Nephron (organoid): Measurements from ENCODE around the gene ZMIZ1.

Source experiments
- H3K27ac Mint-ChIP-seq, 3 experiments: 2 replicates each; pipeline ENCODE4 v1.8.0; 2020; ENCODE audit warnings: mixed read lengths in 3 of 3, mild to moderate bottlenecking in 2 of 3, moderate library complexity in 1 of 3
- H3K27me3 Mint-ChIP-seq: 2 replicates; pipeline ENCODE4 v1.8.0; 2021; ENCODE audit warnings: low read depth, mild to moderate bottlenecking, moderate library complexity, mixed read lengths
- H3K36me3 Mint-ChIP-seq: 2 replicates; pipeline ENCODE4 v1.8.0; 2020; ENCODE audit warnings: low read depth, mixed read lengths
- H3K4me1 Mint-ChIP-seq: 2 replicates; pipeline ENCODE4 v1.8.0; 2020; ENCODE audit warnings: mixed read lengths
- H3K4me3 Mint-ChIP-seq, 3 experiments: 2 replicates each; pipeline ENCODE4 v1.8.0; 2020; ENCODE audit warnings: mild to moderate bottlenecking in 3 of 3, mixed read lengths in 3 of 3, moderate library complexity in 2 of 3
- H3K9me3 Mint-ChIP-seq: 2 replicates; pipeline ENCODE4 v1.8.0; 2020; ENCODE audit warnings: mixed read lengths
- TF ChIP-seq, protein P1 (sequence below), 3 experiments: fragments of 200-600 bp; sonication (generic); IDR thresholded peaks; one replicate each; pipeline ENCODE4 v1.5.0; 2021; ENCODE audit warnings: antibody characterized with exemption in 3 of 3; ENCODE audit not compliant: unreplicated experiment in 3 of 3

The ZMIZ1 gene

DNA sequence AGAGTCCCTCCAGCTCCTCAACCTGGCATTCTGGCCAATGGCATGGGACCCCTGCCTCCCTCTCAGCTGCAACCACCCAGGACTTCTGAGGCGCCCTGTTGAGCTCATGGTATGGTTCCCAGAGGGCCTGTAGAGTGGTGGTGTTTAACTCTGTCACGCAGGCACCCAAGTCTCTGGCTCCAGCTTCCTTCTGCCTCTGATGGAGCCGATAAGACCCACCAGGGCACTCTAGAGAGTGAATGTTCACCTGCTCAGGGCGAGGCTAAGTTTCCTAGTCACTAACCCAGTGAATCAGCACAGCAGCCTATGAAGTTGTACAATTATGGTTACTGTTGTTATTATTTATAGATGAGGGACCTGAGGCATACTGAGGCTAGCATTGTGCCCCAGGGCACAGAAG is 120.4 kb downstream of the ZMIZ1 start:
- Mint-ChIP-seq H3K27ac (peak overlapping the region; percentile 61 to 88 (median 84)), H3K4me1 (peaks cover 82% of the 10 kb centered on the region), H3K36me3 (peaks cover 14% of the 10 kb centered on the region), H3K9me3 (no peaks in the 10 kb centered on the region), H3K4me3 (no peak overlapping the region), H3K27me3 (no peaks in the 10 kb centered on the region)
- TF ChIP-seq, protein P1, sequence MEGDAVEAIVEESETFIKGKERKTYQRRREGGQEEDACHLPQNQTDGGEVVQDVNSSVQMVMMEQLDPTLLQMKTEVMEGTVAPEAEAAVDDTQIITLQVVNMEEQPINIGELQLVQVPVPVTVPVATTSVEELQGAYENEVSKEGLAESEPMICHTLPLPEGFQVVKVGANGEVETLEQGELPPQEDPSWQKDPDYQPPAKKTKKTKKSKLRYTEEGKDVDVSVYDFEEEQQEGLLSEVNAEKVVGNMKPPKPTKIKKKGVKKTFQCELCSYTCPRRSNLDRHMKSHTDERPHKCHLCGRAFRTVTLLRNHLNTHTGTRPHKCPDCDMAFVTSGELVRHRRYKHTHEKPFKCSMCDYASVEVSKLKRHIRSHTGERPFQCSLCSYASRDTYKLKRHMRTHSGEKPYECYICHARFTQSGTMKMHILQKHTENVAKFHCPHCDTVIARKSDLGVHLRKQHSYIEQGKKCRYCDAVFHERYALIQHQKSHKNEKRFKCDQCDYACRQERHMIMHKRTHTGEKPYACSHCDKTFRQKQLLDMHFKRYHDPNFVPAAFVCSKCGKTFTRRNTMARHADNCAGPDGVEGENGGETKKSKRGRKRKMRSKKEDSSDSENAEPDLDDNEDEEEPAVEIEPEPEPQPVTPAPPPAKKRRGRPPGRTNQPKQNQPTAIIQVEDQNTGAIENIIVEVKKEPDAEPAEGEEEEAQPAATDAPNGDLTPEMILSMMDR (IDR thresholded peaks at IDR 0.05; ENCODE audit: unreplicated experiment in 3 of 3), result no peak

DNA sequence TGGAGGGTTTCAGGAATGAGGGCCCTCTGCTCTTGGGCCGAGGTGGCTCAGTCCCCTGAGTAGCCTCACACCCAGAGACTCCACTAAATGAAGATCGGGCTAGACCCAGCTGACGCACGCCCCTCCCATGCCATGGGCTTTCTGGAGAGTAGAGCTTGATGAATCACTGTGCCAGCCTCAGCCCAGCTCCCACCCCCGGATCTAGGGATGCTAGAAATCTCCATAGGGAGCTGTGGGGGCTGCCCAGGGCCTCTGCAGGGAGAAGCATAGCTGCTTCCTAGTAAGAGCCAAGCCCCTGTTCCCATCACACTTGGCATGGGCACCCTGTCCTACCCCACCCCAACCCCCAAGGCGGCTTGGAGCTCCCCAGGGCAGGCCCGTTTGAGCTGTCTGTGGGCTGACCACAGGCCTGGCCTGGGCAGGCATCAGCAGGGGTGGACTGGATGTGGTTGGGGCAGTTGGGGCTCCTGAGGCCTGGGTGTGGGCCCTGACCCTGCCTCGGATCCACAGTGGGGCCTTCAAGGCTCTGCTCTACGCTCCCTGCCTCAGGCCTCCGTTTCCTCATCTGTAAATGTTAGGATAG is 121.2 kb downstream of the ZMIZ1 start:
- Mint-ChIP-seq H3K27me3 (no peaks in the 10 kb centered on the region), H3K4me1 (peaks cover 83% of the 10 kb centered on the region), H3K4me3 (no peak overlapping the region), H3K27ac (no peak overlapping the region), H3K9me3 (no peaks in the 10 kb centered on the region), H3K36me3 (peaks cover 14% of the 10 kb centered on the region)
- TF ChIP-seq, protein P1 (IDR thresholded peaks at IDR 0.05; ENCODE audit: unreplicated experiment in 3 of 3), result no peak

DNA sequence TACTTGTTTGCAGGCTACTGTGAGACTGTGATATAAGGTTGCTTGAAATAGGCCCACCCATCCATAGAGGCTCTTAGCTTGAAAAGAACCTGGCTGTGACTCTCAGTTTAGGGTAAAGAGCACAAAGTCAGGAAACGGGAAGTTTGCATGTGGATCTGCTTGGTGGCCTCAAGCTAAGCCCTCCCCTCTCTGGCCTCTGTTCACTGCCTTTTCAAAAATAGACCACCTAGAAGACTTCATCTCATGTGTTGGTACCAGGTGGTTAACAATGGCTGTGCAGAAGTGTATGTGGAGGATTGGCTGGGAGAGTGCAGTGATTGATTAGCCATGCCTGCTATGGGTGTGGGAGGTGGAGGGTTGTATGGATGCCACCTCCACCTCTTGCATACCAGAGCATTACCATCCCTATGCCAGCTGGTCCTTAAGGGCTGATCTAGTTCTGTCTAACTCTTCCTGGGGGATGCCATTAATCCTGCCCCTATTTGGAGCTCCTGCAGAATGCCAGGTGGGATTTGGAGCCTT is 122.0 kb downstream of the ZMIZ1 start:
- peaks cover 83% of the 10 kb centered on the region for H3K4me1 Mint-ChIP-seq
- no peak overlapping the region for H3K4me3 Mint-ChIP-seq
- TF ChIP-seq, protein P1 (IDR thresholded peaks at IDR 0.05; ENCODE audit: unreplicated experiment in 3 of 3), result no peak
- H3K27me3 Mint-ChIP-seq, result no peaks in the 10 kb centered on the region
- H3K36me3 Mint-ChIP-seq, result peaks cover 17% of the 10 kb centered on the region
- H3K27ac Mint-ChIP-seq, result peak overlapping the region in 1 of 3 experiments; percentile 52
- H3K9me3 Mint-ChIP-seq, result no peaks in the 10 kb centered on the region

DNA sequence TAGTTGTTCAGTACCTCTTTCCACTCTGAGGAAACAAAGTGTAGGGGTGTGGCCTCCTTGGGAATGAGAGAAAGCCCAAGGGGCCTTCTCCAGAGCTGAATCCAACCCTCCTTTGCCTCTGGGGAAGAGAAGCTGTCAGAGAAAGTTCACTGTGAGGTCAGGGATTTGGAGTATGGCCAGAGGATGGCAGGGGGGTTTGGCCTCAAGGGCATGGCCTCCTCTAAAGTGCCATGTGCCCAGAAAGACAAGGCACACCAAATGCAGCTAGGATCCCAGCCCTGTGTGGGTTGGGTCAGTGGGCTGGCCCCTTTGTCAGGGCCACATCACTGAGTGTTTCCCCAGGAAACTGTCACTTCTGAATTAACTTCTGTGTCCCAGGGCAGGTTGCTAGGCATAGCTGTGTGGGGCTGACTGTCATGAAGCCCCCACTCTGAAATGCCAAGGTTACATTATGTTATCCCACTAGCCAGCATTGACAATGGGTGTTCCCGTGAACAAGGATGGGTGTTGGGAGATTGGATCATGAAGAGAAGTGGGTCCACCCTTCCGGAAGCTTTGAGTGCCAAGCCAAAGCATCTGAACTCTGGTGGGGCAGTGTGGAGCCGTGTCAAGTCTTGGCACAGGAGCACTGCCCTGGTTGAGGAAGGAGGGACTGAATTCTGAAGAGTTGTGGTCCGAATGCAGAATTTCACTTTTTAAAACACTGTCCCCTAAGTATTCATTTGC is 123.3 kb downstream of the ZMIZ1 start:
- H3K27ac Mint-ChIP-seq, result peak overlapping the region in 2 of 3 experiments; percentile 23
- H3K36me3 Mint-ChIP-seq, result peaks cover 13% of the 10 kb centered on the region
- H3K4me1 Mint-ChIP-seq, result peaks cover 73% of the 10 kb centered on the region
- H3K27me3 Mint-ChIP-seq, result no peaks in the 10 kb centered on the region
- no peaks in the 10 kb centered on the region for H3K9me3 Mint-ChIP-seq
- H3K4me3 Mint-ChIP-seq, result no peak overlapping the region
- TF ChIP-seq, protein P1 (IDR thresholded peaks at IDR 0.05; ENCODE audit: unreplicated experiment in 3 of 3), result no peak

DNA sequence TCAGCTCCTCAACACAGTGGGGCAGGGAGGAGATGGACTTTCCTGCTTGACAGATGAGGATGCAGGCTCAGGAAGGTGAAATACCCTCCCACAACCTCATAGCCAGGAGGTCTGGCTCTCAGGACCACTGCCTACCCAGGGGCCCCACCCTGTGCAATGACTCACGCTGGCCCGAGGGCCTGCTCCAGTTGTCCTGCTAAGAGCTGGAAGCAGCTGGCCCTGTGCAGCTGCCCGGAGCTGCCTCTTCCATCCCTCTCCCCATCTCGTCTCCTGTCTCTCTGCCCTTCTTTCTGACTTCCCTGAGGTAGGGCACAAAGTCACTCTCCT is 123.9 kb downstream of the ZMIZ1 start:
- TF ChIP-seq, protein P1 (IDR thresholded peaks at IDR 0.05; ENCODE audit: unreplicated experiment in 3 of 3), result no peak
- Mint-ChIP-seq H3K4me1 (peaks cover 70% of the 10 kb centered on the region), H3K4me3 (no peak overlapping the region), H3K27ac (peak overlapping the region in 1 of 3 experiments; percentile 23), H3K36me3 (peaks cover 13% of the 10 kb centered on the region), H3K27me3 (no peaks in the 10 kb centered on the region), H3K9me3 (no peaks in the 10 kb centered on the region)
